ENCODE results near the gene GTF2E1.
"Not testable (repeated sequence)": the region's sequence is repeated elsewhere in the genome, so short reads cannot be mapped to it uniquely, and the experiment has no call there.

GTF2E1 gene

GRCh38 chr3:120742198-120742848 lies at the start of gene GTF2E1, which contains the start of gene RABL3:
TSS of gene GTF2E1 (plus strand) at chr3:120742744. CDS start at chr3:120750553, 7,809 bp downstream.
TSS of gene RABL3 (minus strand) at chr3:120742516. CDS start at chr3:120742507, 9 bp downstream.
- H3K9ac ChIP-seq (ENCODE audit: low read depth, low read length): peak within 1 kb of the TSS; percentile 89
- H3K4me1 ChIP-seq (ENCODE audit: control insufficient read depth, insufficient read depth, low read length): peaks cover 17% of the 10 kb centered on the region; the same call in 1 of the 2 replicates
- H3K9me3 ChIP-seq (ENCODE audit: control insufficient read depth, insufficient read depth, low read length): peaks cover 16% of the 10 kb centered on the region
- H3K4me3 ChIP-seq (ENCODE audit: low read depth, low read length): peak within 1 kb of the TSS; percentile 79
- H3K27me3 ChIP-seq (ENCODE audit: control insufficient read depth, insufficient read depth, low read length): no peaks in the 10 kb centered on the region
- peak within 1 kb of the TSS; percentile 99 for H3K27ac ChIP-seq (ENCODE audit: low read depth, low read length)
- H3K36me3 ChIP-seq (ENCODE audit: control insufficient read depth, insufficient read depth, low read length): peaks cover 27% of the 10 kb centered on the region

- Histone ChIP-seq H3K4me3 (ENCODE audit: low read depth, low read length) (no peak overlapping the region), H3K4me1 (ENCODE audit: control insufficient read depth, insufficient read depth, low read length) (peaks cover 48% of the 10 kb centered on the region), H3K27ac (ENCODE audit: low read depth, low read length) (peak overlapping the region; percentile 54), H3K36me3 (ENCODE audit: control insufficient read depth, insufficient read depth, low read length) (no peaks in the 10 kb centered on the region), H3K9ac (ENCODE audit: low read depth, low read length) (peak overlapping the region; percentile 6; the same call in 1 of the 2 replicates), H3K9me3 (ENCODE audit: control insufficient read depth, insufficient read depth, low read length) (no peaks in the 10 kb centered on the region), H3K27me3 (ENCODE audit: control insufficient read depth, insufficient read depth, low read length) (no peaks in the 10 kb centered on the region)
Measured at GRCh38 chr3:120693439-120694171, 48.9 kb upstream of the GTF2E1 start.

GRCh38 chr3:120699333-120699732 lies 43.2 kb upstream of the GTF2E1 start:
- no peak overlapping the region for H3K27ac ChIP-seq (ENCODE audit: low read depth, low read length)

GRCh38 chr3:120705884-120706582 lies 36.5 kb upstream of the GTF2E1 start:
- Histone ChIP-seq H3K9ac (ENCODE audit: low read depth, low read length) (no peak overlapping the region), H3K9me3 (ENCODE audit: control insufficient read depth, insufficient read depth, low read length) (peaks cover 7% of the 10 kb centered on the region; the same call in 1 of the 2 replicates), H3K27ac (ENCODE audit: low read depth, low read length) (no peak overlapping the region), H3K36me3 (ENCODE audit: control insufficient read depth, insufficient read depth, low read length) (peaks cover 9% of the 10 kb centered on the region; the same call in 1 of the 2 replicates), H3K4me3 (ENCODE audit: low read depth, low read length) (no peak overlapping the region), H3K27me3 (ENCODE audit: control insufficient read depth, insufficient read depth, low read length) (no peaks in the 10 kb centered on the region), H3K4me1 (ENCODE audit: control insufficient read depth, insufficient read depth, low read length) (no peaks in the 10 kb centered on the region)

More at GRCh38 chr3:120699333-120699732, 43.2 kb upstream of the GTF2E1 start:
- Histone ChIP-seq H3K4me3 (ENCODE audit: low read depth, low read length) (no peak overlapping the region), H3K9ac (ENCODE audit: low read depth, low read length) (no peak overlapping the region), H3K4me1 (ENCODE audit: control insufficient read depth, insufficient read depth, low read length) (peaks cover 27% of the 10 kb centered on the region), H3K27me3 (ENCODE audit: control insufficient read depth, insufficient read depth, low read length) (no peaks in the 10 kb centered on the region), H3K9me3 (ENCODE audit: control insufficient read depth, insufficient read depth, low read length) (peaks cover 7% of the 10 kb centered on the region; the same call in 1 of the 2 replicates), H3K36me3 (ENCODE audit: control insufficient read depth, insufficient read depth, low read length) (no peaks in the 10 kb centered on the region)

GRCh38 chr3:120706950-120707349 lies 35.6 kb upstream of the GTF2E1 start:
- H3K9me3 ChIP-seq (ENCODE audit: control insufficient read depth, insufficient read depth, low read length): peaks cover 7% of the 10 kb centered on the region; the same call in 1 of the 2 replicates
- peaks cover 9% of the 10 kb centered on the region; the same call in 1 of the 2 replicates for H3K36me3 ChIP-seq (ENCODE audit: control insufficient read depth, insufficient read depth, low read length)
- no peaks in the 10 kb centered on the region for H3K4me1 ChIP-seq (ENCODE audit: control insufficient read depth, insufficient read depth, low read length)
- H3K27ac ChIP-seq (ENCODE audit: low read depth, low read length): no peak overlapping the region
- no peak overlapping the region for H3K4me3 ChIP-seq (ENCODE audit: low read depth, low read length)
- H3K9ac ChIP-seq (ENCODE audit: low read depth, low read length): no peak overlapping the region
- H3K27me3 ChIP-seq (ENCODE audit: control insufficient read depth, insufficient read depth, low read length): no peaks in the 10 kb centered on the region

GRCh38 chr3:120708408-120708807 lies 34.1 kb upstream of the GTF2E1 start:
- Histone ChIP-seq H3K27ac (ENCODE audit: low read depth, low read length) (no peak overlapping the region), H3K36me3 (ENCODE audit: control insufficient read depth, insufficient read depth, low read length) (peaks cover 9% of the 10 kb centered on the region; the same call in 1 of the 2 replicates), H3K9me3 (ENCODE audit: control insufficient read depth, insufficient read depth, low read length) (peaks cover under 1% of the 10 kb centered on the region; the same call in 1 of the 2 replicates), H3K27me3 (ENCODE audit: control insufficient read depth, insufficient read depth, low read length) (no peaks in the 10 kb centered on the region), H3K9ac (ENCODE audit: low read depth, low read length) (no peak overlapping the region), H3K4me1 (ENCODE audit: control insufficient read depth, insufficient read depth, low read length) (no peaks in the 10 kb centered on the region), H3K4me3 (ENCODE audit: low read depth, low read length) (no peak overlapping the region)

DNA sequence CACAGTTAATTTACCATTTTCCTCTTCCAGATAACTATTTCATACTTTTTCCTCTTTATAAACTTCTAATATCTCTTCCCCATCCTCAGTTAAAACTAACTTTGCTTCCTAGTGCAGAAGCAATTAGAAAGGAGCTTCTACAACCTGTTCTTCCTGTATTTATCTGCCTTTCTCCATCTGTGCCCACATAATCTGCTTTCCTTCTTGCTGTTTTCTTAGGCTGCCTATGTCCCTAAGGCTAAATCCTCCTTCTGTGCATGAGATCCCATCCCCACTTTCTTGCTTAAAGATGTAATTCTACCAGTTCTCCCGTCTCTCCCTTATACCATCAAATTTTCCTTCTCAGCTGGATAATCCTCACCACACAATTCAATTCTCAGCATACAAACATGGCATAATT lies 32.2 kb upstream of the GTF2E1 start:
- Histone ChIP-seq H3K36me3 (ENCODE audit: control insufficient read depth, insufficient read depth, low read length) (peaks cover 9% of the 10 kb centered on the region; the same call in 1 of the 2 replicates), H3K9ac (ENCODE audit: low read depth, low read length) (no peak overlapping the region), H3K9me3 (ENCODE audit: control insufficient read depth, insufficient read depth, low read length) (no peaks in the 10 kb centered on the region), H3K27me3 (ENCODE audit: control insufficient read depth, insufficient read depth, low read length) (no peaks in the 10 kb centered on the region), H3K27ac (ENCODE audit: low read depth, low read length) (no peak overlapping the region), H3K4me1 (ENCODE audit: control insufficient read depth, insufficient read depth, low read length) (no peaks in the 10 kb centered on the region), H3K4me3 (ENCODE audit: low read depth, low read length) (no peak overlapping the region)

DNA sequence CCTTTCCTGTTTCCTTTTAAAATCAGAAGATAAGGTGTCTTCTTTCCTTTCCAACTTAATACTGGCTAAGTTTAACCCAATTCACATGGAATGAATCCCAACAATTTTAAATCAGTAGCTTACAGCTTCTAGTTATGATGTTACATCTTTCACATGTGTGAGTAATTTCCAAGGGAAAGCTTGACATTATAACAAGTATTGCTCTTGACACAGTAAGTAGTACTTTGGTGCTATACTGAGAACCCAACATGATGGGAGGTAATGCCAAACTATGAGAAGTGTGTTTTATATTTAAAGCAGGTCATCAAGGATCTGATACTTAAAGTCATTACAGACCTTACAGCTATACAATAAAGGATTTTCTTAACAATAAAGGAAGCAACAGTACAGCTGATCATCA lies 29.3 kb upstream of the GTF2E1 start:
- Histone ChIP-seq H3K4me1 (ENCODE audit: control insufficient read depth, insufficient read depth, low read length) (0 out of 2 replicates have a peak, but pooled peaks cover 4% of the 10 kb centered on the region), H3K27me3 (ENCODE audit: control insufficient read depth, insufficient read depth, low read length) (no peaks in the 10 kb centered on the region), H3K36me3 (ENCODE audit: control insufficient read depth, insufficient read depth, low read length) (peaks cover 9% of the 10 kb centered on the region; the same call in 1 of the 2 replicates), H3K27ac (ENCODE audit: low read depth, low read length) (no peak overlapping the region), H3K9ac (ENCODE audit: low read depth, low read length) (no peak overlapping the region), H3K4me3 (ENCODE audit: low read depth, low read length) (no peak overlapping the region), H3K9me3 (ENCODE audit: control insufficient read depth, insufficient read depth, low read length) (no peaks in the 10 kb centered on the region)

- Histone ChIP-seq H3K4me3 (ENCODE audit: low read depth, low read length) (peak overlapping the region; percentile 57), H3K9ac (ENCODE audit: low read depth, low read length) (peak overlapping the region; percentile 37), H3K27ac (ENCODE audit: low read depth, low read length) (peak overlapping the region; percentile 72), H3K4me1 (ENCODE audit: control insufficient read depth, insufficient read depth, low read length) (peaks cover 12% of the 10 kb centered on the region)
- H3K9me3 ChIP-seq (ENCODE audit: control insufficient read depth, insufficient read depth, low read length); H3K27me3 ChIP-seq (ENCODE audit: control insufficient read depth, insufficient read depth, low read length); H3K36me3 ChIP-seq (ENCODE audit: control insufficient read depth, insufficient read depth, low read length): not testable (repeated sequence)
Measured at GRCh38 chr3:120719167-120719834, 23.2 kb upstream of the GTF2E1 start.

DNA sequence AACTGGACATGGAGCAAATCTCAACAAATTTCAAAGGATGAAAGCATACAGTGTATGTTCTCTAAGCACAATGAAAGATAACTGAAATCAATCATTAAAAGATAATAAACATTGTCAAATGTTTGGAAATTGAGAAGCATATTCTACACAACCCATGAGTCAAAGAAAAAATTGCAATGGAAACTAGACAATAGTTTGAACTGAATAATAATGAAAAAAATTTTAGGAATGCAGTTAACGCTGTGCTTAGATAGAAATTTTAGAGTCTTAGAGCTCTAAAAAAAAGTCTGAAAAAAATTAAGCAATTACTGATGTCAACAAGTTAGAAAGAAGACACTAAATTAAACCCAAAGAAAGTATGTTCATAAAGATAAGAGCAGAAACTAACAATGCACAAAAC lies 15.8 kb upstream of the GTF2E1 start:
- peaks cover 17% of the 10 kb centered on the region for H3K4me1 ChIP-seq (ENCODE audit: control insufficient read depth, insufficient read depth, low read length)
- no peaks in the 10 kb centered on the region for H3K9me3 ChIP-seq (ENCODE audit: control insufficient read depth, insufficient read depth, low read length)
- peaks cover 3% of the 10 kb centered on the region; the same call in 1 of the 2 replicates for H3K36me3 ChIP-seq (ENCODE audit: control insufficient read depth, insufficient read depth, low read length)
- no peak overlapping the region for H3K4me3 ChIP-seq (ENCODE audit: low read depth, low read length)
- H3K27ac ChIP-seq (ENCODE audit: low read depth, low read length): no peak overlapping the region
- no peaks in the 10 kb centered on the region for H3K27me3 ChIP-seq (ENCODE audit: control insufficient read depth, insufficient read depth, low read length)
- H3K9ac ChIP-seq (ENCODE audit: low read depth, low read length): no peak overlapping the region
